ENCODE data around the gene ADAMTSL1.

Gene ADAMTSL1

GRCh38 chr9:18694959-18695668, 221.2 kb downstream of the ADAMTSL1 start:
- TF ChIP-seq CTCF (IDR thresholded peaks at IDR 0.05; ENCODE audit: control insufficient read depth, insufficient read depth, low read depth, low read length, missing control alignments) = no peak
- no peak for DNase-seq (ENCODE audit: low read depth)
- H3K4me3 ChIP-seq (ENCODE audit: control insufficient read depth, low read depth, low read length) = no peak overlapping the region

- TF ChIP-seq CTCF (IDR thresholded peaks at IDR 0.05; ENCODE audit: control insufficient read depth, insufficient read depth, low read depth, low read length, missing control alignments) = no peak
- H3K4me3 ChIP-seq (ENCODE audit: control insufficient read depth, low read depth, low read length) = no peak overlapping the region
- no peak for DNase-seq (ENCODE audit: low read depth)
Measured at GRCh38 chr9:18698992-18699391, 225.0 kb downstream of the ADAMTSL1 start.

GRCh38 chr9:18699764-18700163, 225.8 kb downstream of the ADAMTSL1 start:
- no peak for TF ChIP-seq CTCF (IDR thresholded peaks at IDR 0.05; ENCODE audit: control insufficient read depth, insufficient read depth, low read depth, low read length, missing control alignments)

GRCh38 chr9:18700714-18701113, 226.8 kb downstream of the ADAMTSL1 start:
- no peak overlapping the region for H3K4me3 ChIP-seq (ENCODE audit: control insufficient read depth, low read depth, low read length)
- DNase-seq (ENCODE audit: low read depth) = no peak
- TF ChIP-seq CTCF (IDR thresholded peaks at IDR 0.05; ENCODE audit: control insufficient read depth, insufficient read depth, low read depth, low read length, missing control alignments) = no peak

More at GRCh38 chr9:18699764-18700163, 225.8 kb downstream of the ADAMTSL1 start:
- H3K4me3 ChIP-seq (ENCODE audit: control insufficient read depth, low read depth, low read length) = no peak overlapping the region
- DNase-seq (ENCODE audit: low read depth) = no peak

GRCh38 chr9:18703151-18703900, 229.4 kb downstream of the ADAMTSL1 start:
- no peak for DNase-seq (ENCODE audit: low read depth)
- no peak for TF ChIP-seq CTCF (IDR thresholded peaks at IDR 0.05; ENCODE audit: control insufficient read depth, insufficient read depth, low read depth, low read length, missing control alignments)
- H3K4me3 ChIP-seq (ENCODE audit: control insufficient read depth, low read depth, low read length) = no peak overlapping the region

- no peak overlapping the region for H3K4me3 ChIP-seq (ENCODE audit: control insufficient read depth, low read depth, low read length)
- no peak for DNase-seq (ENCODE audit: low read depth)
- no peak for TF ChIP-seq CTCF (IDR thresholded peaks at IDR 0.05; ENCODE audit: control insufficient read depth, insufficient read depth, low read depth, low read length, missing control alignments)
Measured at GRCh38 chr9:18703901-18704379, 230.0 kb downstream of the ADAMTSL1 start.
